Heart left ventricle (tissue), 13 donors: ENCODE measurements around the gene SHC1.

ENCODE experiments used
- POLR2A ChIP-seq, 2 donors: fragments of 450-650 bp; IDR thresholded peaks; one replicate each; pipeline ENCODE4 v1.6.1; 2017; ENCODE audit warnings: antibody characterized with exemption in 2 of 2, mild to moderate bottlenecking in 2 of 2, moderate library complexity in 2 of 2
- TF ChIP-seq, protein P1 (sequence below), 12 donors: fragments of 200-600 bp; sonication (generic) in 4 of 12; IDR thresholded peaks; one replicate each; pipeline versions ENCODE4 v1.5.0 to v1.8.0; 2018 to 2022; ENCODE audit warnings: antibody characterized with exemption in 12 of 12, mild to moderate bottlenecking in 5 of 12
- donor health status: ischemic (EF 13 %, LVEDD 7.1; RV severe dilation, severe dysfunction).
- donor health status: DM: no; HTN: yes; CAD: no.
- donor health status: DM: no; HTN: no; CAD: no.
- donor health status: ischemic (EF 25% LVEDD 6.9; RV normal size, moderate dysfunction).
- donor health status: ischemic (EF 25% LVEDD 5.7; RV mildly dilated, moderate dysfunction).
- donor health status: ischemic (EF 35%, LVEDD 5.7; RV mildly dilated, moderate dysfunction).
- donor health status: nonischemic (EF 11% LVEDD 7.7; RV severe dilation, severe dysfunction).
- donor health status: DM: yes; HTN: yes; CAD: no.
- donor health status: PGD.
- donor health status: ischemic (EF 29% LVEDD 5.4; RV normal size, mild dysfunction).
- donor health status: nonischemic (EF 23%, LVEDD 6.1; RV moderate dilation, normal function).

- TF ChIP-seq, protein P1, sequence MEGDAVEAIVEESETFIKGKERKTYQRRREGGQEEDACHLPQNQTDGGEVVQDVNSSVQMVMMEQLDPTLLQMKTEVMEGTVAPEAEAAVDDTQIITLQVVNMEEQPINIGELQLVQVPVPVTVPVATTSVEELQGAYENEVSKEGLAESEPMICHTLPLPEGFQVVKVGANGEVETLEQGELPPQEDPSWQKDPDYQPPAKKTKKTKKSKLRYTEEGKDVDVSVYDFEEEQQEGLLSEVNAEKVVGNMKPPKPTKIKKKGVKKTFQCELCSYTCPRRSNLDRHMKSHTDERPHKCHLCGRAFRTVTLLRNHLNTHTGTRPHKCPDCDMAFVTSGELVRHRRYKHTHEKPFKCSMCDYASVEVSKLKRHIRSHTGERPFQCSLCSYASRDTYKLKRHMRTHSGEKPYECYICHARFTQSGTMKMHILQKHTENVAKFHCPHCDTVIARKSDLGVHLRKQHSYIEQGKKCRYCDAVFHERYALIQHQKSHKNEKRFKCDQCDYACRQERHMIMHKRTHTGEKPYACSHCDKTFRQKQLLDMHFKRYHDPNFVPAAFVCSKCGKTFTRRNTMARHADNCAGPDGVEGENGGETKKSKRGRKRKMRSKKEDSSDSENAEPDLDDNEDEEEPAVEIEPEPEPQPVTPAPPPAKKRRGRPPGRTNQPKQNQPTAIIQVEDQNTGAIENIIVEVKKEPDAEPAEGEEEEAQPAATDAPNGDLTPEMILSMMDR (IDR thresholded peaks at IDR 0.05): no peak
- TF ChIP-seq POLR2A (IDR thresholded peaks at IDR 0.05): no peak
Observed at GRCh38 chr1:155011437-155012025, 41.0 kb upstream of the SHC1 start.
